Head of caudate nucleus (tissue), 42 donors: ENCODE results near the gene NSFL1C.

ENCODE experiments used
- DNase-seq, 42 donors: peaks; one replicate each; pipeline versions ENCODE4 v3.0.0 to v3.0.0-alpha.2; 2020 to 2021; ENCODE audit warnings: mixed read lengths in 7 of 42
- intact Hi-C: fragments of 100-400 bp; cut with DNase I; formaldehyde crosslinking; loops from one replicate; pipeline ENCODE4 v1.15.0; 2022

NSFL1C gene

GRCh38 chr20:1489764-1490436 is 23.3 kb upstream of the NSFL1C start:
- intact Hi-C loops: no loop called here
- peak in 4 of 42 donors; percentile 8 to 39 (median 20) for DNase-seq

DNA sequence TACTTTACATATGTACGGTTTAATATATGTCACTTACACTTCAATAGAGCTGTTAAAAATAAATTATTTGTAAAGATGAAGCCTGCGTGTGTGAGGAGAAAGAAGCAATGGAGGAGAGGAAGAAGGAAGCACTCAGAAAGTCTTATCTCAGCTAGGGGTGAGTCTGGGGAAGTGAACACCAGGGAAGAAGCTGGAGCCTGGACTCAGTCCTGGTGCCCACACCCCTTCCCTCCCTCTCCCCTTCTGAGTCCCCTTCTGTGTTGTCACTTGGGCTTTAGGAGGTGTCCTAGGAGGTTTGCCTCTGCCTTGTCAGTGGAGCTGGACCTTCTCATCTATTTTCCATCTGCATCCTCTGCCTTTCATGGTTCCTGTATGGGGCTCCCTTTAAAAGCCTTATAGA is 22.7 kb upstream of the NSFL1C start:
- no peak for DNase-seq
- intact Hi-C loops: no loop called here

GRCh38 chr20:1486566-1486965 is 19.9 kb upstream of the NSFL1C start:
- no peak for DNase-seq
- intact Hi-C loops: no loop called here

DNA sequence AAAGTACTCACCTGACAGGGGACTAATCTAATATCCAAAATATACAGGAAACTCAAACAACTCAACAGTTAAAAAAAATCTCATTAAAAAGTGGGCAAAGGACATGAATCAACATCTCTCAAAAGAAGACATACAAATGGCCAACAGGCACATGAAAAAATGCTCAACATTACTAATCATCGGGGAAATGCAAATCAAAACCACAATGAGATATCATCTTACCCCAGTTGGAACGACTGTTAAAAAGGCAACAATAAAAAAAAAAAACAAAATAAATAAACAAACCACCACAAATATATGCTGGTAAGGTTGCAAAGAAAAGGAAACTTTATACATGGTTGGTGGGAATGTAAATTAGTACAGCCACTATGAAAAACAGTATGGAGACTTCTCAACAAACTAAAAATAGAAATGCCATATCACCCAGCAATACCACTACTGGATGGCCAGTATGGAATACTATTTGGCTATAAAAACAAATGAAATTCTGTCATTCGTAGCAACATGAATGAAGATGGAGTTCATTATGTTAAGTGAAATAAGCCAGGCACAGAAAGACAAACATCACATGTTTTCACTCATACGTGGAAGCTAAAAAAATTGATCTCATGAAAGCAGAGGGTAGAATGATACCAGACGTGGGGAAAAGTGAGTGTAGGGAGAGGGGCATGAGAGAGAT is 17.9 kb upstream of the NSFL1C start:
- no peak for DNase-seq
- intact Hi-C loops: no loop called here

- intact Hi-C loops: no loop called here
- DNase-seq: no peak
Measured at GRCh38 chr20:1479831-1480595, 13.4 kb upstream of the NSFL1C start.

DNA sequence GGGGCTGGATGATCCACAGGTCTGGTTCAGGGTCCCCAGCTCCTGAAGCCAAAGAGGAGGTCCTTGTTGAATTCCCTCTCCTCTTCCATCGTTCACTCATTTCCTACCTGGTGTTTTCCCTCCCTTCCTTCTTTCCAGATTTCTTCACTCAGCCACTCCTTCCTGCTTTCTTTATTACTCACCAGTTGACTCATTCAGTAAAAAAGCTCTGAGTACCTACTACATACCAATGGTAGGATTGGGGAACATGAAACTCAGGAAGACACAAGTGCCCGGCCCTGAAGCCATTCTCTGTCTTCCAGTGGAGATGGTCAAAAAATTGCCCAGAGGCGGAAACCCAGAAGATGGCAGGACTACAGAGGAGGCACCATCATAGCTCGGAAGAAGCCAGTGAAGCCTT is 11.9 kb upstream of the NSFL1C start:
- intact Hi-C loops: no loop called here
- DNase-seq: no peak

DNA sequence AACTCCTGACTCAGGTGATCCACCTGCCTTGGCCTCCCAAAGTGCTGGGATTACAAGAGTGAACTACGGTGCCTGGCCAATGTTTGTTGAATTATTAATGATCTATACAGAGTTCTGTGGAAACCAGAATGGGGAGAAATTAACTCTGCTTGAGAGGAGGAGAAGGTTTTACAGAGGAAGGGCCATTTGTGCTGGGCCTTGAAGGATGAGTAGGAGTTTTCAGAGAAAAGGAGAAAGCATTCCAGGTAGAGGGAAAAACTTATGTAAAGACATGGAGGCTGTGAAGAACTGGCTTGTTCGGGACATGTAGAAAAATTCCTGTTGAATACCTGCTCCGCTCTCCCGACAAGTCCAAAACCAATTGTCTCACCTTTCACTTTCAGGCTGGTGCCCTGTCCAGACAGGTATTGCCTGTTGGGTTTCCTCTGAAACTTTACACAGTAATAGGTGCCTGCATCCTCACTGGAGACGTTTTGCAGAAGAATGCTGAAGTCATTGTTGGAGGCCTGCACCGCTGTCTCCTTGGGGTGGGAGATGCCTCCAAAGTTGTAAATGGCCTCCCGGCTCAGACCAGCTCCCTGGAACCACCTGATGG is 11.3 kb upstream of the NSFL1C start:
- intact Hi-C loops: no loop called here
- DNase-seq: no peak

GRCh38 chr20:1474817-1475603 is 8.4 kb upstream of the NSFL1C start:
- no peak for DNase-seq
- intact Hi-C loops: no loop called here

- DNase-seq: no peak
- intact Hi-C loops: no loop called here
Measured at GRCh38 chr20:1474325-1474724, 7.7 kb upstream of the NSFL1C start.

DNA sequence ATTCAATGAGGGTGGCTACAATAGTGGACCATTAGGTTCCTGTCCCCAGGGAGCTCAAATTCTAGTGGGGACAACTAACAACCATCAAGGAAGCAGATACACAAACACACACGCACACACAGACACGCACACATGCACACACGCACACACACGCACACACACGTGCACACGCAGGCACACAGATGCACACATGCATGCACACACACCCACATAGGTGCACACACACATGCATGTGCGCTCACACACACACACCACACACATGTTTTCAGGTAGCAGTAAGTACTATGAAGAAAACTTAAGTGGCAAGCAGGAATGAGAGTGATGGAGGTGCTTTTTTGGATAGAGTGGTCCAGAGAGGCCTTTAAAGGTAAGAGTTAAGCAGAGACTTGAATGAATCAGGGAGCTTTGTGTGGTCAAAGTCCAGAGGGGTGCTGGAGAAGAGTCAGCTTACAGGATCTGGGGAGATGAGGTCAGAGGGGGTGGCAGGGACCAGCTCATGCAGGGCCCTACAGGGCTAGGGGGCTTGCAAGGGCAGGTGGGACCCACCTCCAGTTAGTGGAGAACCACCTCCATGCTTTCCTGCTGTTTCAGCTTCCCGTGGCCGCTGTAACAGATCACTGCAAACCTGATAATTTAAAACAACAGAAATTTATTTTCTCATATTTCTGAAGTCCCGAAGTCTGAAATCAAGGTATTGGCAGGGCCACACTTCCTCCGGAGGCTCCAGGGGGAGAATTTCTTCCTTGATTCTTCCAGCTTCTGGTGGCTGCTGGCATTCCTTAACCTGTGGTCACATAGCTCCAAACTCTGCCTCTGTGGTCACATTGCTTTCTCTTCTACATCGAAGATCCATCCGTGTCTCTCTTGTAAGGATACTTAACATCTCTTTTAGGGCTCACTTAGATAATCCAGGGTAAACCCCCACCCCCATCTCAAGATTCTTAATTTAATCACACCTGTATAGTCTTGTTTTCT is 6.9 kb upstream of the NSFL1C start:
- DNase-seq: no peak
- intact Hi-C loops: no loop called here

DNA sequence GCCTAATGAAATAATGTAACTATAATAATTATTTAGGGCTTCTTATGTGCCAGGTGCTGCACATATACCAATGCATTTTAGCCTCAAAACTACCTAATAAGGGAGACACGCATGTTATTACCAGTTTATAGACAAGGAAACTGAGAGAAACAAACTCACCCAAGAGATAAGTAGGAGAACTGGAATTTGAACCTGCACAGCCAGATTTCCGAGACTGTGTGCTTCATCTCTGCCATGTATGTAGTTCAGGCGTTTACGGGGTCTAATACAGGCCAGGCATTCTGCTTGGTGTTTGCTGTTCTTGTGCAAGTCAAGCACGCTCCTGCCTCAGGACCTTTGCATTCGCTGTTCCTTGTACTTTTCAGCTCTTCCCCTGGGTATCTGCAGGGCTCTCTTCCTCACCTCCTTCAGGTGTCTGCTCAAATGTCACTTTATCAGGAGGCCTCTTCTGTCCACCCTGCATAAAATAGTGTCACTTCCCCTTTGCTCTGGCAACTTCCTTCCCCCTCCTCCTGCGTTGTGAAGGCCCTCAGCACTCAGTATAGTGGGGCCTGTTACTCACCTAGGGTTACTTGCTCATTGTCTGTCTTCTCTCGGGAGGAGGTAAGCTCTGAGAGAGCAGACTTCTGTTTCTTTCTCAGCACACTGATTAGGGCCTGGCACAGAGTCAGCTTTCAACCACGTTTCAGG is 6.1 kb upstream of the NSFL1C start:
- intact Hi-C loops: no loop called here
- DNase-seq: peak in 1 of 42 donors; percentile 6

DNA sequence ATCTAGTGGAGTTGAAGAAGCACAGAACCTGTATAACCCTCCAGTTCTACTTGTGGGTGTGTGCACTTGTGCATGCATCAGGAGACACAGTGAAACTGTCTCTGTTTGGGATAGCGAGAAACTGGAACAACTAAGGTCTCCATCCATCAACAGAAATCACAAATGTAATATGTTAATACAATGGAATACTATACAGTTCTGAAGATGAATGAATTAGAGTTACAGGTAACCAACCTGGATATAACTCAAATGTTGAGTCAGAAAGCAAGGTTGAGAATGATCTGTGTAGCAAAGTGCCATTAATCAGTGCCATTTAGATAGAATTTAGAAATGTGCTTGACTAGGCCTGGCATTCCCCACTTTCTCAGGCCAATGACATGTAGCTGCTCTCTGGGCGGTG is 4.6 kb upstream of the NSFL1C start:
- intact Hi-C loops: no loop called here

DNA sequence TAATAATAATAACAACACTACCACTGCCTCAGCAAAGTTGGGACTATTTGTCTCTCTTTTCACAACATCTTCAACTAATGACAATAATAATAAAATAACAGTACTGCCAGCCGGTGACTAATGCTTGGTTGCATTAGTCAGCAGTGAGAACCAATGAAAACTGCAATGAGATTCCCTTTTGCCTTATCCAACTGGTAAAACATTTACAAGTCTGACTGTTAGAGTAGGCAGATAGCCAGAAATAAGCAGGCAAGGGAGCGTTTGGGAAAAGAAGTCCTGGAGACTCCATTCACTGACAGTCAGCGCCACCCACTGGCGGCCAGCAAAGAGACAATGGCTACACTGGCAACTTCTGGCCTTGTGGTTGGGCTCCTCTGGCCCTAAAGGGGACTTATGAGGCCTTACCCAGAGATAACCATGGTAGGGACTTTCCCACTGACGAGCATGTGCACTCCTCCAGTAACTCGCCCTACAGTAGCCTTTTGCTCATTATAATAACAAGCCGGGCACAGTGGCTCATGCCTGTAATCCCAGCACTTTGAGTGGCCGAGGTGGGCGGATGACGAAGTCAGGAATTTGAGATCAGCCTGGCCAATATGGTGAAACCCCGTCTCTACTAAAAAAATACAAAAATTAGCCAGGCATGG is 3.4 kb upstream of the NSFL1C start:
- intact Hi-C loops: loop anchor here (10.0 kb wide), 1 partner anchor 155 kb away; no protein-coding TSS in a partner anchor
- DNase-seq: peak; percentile 28 to 88 (median 66)

More for the DNA sequence above, 4.6 kb upstream of the NSFL1C start:
- no peak for DNase-seq

GRCh38 chr20:1469306-1469905 is 2.8 kb upstream of the NSFL1C start:
- intact Hi-C loops: loop anchor here (10.0 kb wide), 1 partner anchor 155 kb away; no protein-coding TSS in a partner anchor
- no peak for DNase-seq

DNA sequence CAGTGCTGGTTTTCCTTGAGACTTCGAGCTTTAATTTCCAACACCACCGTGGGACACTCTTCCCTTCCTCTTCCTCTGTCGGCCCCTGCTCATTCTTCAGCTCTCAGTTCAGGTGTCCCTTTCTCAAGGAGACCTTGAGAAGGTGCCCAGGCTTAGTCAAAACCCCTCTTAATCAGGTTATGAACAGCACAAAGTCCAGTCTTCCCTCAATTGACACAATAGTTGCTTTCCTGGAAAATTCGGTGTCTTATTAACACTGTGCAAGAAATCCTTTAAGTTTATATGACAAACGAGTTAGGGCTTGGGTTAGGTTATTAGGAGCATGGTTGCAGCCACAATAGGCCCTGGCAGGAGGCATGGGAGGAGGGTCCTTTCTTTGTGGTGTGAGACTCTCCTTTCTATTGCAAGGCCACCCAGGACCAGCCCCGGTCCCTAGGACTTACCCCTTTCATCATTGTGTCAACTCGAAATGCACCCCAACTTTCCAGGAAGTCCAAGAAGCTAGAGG is 1.5 kb upstream of the NSFL1C start:
- intact Hi-C loops: loop anchor here (10.0 kb wide), 1 partner anchor 153 kb away; no protein-coding TSS in a partner anchor

More for the DNA sequence above, 1.5 kb upstream of the NSFL1C start:
- DNase-seq: no peak
